HFF-Myc (cell line): ENCODE measurements around the gene TRAPPC2B.
"Not testable (repeated sequence)": the region's sequence is repeated elsewhere in the genome, so short reads cannot be mapped to it uniquely, and the experiment has no call there.

Source experiments
- DNase-seq: peaks from one replicate; pipeline ENCODE4 v3.0.0-alpha.2; 2011; ENCODE audit warnings: low read depth; ENCODE audit errors: extremely low read depth
- H3K4me3 ChIP-seq: replicated peaks from 2 replicates; pipeline ENCODE4 v1.5.1; 2011; ENCODE audit warnings: low read depth, mild to moderate bottlenecking, control low read depth, low read length
- TF ChIP-seq, protein P1 (sequence below): IDR thresholded peaks from 2 replicates; pipeline ENCODE4 v1.5.1; 2012; ENCODE audit warnings: mild to moderate bottlenecking, low read depth, low read length, control low read depth; ENCODE audit errors: missing control alignments

TRAPPC2B gene

DNA sequence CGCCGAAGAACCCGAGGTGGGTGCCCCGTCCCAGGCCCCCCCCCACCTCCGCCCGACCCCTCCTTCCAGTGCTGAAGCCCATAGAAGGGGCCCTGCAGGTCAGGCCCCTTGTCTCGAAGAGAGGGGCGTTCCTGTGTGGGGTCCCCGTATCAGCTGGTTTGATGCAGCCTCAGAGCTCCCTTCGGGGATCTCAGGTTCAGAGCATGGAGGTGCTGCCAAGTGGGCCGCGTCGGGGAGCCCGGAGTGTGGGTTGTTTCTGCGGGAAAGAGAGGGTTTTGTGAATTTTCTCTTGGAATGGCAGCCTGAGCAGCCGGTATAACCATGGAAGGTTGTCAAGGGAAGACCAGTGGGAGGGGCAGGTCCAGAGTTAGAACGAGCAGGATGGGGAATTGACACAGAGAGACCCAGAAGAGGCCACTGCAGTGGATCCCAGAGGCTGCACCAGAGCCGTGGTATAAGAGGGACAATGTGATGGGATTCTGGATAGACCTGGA, 384 bp downstream of the TRAPPC2B start:
- TF ChIP-seq, protein P1, sequence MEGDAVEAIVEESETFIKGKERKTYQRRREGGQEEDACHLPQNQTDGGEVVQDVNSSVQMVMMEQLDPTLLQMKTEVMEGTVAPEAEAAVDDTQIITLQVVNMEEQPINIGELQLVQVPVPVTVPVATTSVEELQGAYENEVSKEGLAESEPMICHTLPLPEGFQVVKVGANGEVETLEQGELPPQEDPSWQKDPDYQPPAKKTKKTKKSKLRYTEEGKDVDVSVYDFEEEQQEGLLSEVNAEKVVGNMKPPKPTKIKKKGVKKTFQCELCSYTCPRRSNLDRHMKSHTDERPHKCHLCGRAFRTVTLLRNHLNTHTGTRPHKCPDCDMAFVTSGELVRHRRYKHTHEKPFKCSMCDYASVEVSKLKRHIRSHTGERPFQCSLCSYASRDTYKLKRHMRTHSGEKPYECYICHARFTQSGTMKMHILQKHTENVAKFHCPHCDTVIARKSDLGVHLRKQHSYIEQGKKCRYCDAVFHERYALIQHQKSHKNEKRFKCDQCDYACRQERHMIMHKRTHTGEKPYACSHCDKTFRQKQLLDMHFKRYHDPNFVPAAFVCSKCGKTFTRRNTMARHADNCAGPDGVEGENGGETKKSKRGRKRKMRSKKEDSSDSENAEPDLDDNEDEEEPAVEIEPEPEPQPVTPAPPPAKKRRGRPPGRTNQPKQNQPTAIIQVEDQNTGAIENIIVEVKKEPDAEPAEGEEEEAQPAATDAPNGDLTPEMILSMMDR: no peak
- no peak for DNase-seq
- H3K4me3 ChIP-seq: peak overlapping the region; percentile 63

DNA sequence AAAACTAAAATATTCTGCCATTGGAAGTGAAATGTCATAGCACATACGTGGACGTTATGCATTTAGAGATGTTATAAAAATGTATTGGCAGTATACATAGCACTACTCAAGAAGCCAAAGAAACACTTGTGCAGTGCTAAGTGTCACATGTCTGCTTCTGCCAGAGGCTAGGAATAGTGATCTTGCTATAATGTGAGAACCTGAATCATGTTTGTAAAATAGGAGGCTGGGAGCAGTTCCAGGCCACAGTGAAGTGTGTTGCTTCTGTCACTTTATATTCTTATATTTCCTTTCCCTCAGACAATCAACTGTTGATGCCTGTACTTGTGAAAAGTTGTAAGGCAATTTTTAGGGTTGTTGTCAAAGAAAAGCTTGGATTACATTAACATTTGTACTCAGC, 3.4 kb downstream of the TRAPPC2B start:
- no peak for DNase-seq
- TF ChIP-seq, protein P1: no peak

DNA sequence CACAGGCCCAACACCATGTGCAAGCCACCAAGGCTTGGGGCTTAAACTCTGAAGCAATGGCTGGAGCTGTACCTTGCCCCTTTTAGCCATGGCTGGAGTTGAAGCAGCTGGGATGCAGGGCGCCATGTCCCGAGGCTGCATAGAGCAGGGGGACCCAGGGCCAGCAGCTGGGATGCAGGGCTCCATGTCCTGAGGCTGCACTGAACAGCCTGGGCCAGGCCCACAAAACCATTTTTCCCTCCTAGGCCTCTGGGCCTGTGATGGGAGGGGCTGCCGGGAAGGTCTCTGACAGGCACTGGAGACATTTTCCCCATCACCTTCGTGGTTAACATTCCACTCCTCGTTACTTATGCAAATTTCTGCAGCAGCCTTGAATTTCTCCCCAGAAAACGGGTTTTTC, 10.8 kb downstream of the TRAPPC2B start:
- TF ChIP-seq, protein P1: no peak
- no peak for DNase-seq
- no peak overlapping the region for H3K4me3 ChIP-seq

More for the DNA sequence above, 3.4 kb downstream of the TRAPPC2B start:
- H3K4me3 ChIP-seq: no peak overlapping the region

DNA sequence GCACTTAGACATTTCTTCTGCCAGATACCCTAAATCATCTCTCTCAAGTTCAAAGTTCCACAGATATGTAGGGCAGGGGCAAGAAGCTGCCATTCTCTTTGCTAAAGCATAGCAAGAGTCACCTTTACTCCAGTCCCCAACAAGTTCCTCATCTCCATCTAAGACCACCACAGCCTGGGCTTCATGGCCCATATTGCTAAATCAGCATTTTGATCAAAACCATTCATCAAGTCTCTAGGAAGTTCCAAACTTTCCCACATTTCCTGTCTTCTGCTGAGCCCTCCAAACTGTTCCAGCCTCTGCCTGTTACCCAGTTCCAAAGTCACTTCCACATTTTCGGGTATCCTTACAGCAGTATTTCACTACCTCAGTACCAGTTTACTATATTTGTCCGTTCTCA, 11.3 kb downstream of the TRAPPC2B start:
- DNase-seq, H3K4me3 ChIP-seq: not testable (repeated sequence)

DNA sequence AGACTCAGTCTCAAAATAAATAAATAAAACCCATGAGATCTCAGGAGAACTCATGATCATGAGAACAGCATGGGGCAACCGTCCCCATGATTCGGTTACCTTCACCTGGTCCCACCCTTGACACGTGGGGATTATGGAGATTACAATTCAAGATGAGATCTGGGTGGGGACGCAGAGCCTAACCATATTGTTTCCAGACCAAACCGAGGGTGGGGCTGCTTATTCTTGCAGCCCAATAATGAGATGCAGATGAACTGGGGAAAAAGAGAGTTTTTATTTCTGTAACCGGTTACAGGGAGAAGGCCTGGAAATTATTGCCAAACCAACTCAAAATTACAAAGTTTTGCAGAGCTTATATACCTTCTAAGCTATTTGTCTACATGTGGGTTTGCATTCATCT, 12.8 kb downstream of the TRAPPC2B start:
- DNase-seq: no peak
- no peak overlapping the region for H3K4me3 ChIP-seq
- TF ChIP-seq, protein P1: no peak

DNA sequence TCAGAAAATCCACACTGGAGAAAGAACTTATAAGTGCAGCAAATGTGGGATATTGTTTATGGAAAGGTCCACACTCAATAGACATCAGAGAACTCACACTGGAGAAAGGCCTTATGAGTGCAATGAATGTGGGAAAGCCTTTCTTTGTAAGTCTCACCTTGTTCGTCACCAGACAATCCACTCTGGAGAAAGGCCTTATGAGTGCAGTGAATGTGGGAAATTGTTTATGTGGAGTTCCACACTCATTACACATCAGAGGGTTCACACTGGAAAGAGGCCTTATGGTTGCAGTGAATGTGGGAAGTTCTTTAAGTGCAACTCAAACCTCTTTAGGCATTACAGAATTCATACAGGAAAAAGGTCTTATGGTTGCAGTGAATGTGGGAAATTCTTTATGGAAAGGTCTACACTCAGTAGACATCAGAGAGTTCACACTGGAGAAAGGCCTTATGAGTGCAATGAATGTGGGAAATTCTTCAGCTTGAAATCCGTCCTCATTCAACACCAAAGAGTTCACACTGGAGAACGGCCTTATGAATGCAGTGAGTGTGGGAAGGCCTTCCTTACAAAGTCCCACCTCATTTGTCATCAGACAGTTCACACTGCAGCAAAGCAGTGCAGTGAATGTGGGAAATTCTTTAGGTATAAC, 14.3 kb downstream of the TRAPPC2B start:
- DNase-seq: no peak
- TF ChIP-seq, protein P1: no peak
- H3K4me3 ChIP-seq: no peak overlapping the region

DNA sequence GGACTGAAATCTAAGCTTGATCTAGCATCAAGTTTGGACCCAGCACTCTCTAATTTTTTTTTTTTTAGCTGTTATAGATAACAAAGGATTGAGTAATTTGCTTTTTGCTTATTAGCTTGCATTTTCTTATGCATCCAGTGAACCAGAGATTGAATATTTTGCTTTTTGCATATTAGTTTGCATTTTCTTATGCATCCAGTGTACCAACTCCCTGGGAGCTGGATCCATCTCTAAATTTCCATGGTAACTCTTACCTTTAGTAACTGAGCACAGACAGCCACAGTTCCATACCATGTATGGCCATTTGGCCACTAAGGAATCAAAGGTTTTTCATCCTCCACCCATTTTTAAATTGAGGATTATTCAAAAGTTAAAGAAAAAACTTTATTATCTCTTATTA, 17.6 kb downstream of the TRAPPC2B start:
- no peak for DNase-seq
- TF ChIP-seq, protein P1: no peak
- H3K4me3 ChIP-seq: no peak overlapping the region
